Cardiac septum (tissue), 1 donor: ENCODE data around the gene TSHZ3. TPM values are rescaled to one million over a fixed set of nuclear protein-coding genes. Genes with fewer than 3 reads are reported as not detected.
A peak's percentile ranks its signal among the peaks of the same experiment; 100 is the strongest.

Source experiments
- DNase-seq: peaks from one replicate; pipeline ENCODE4 v3.0.0-alpha.2; 2020; ENCODE audit warnings: low spot score
- intact Hi-C: fragments of 100-400 bp; cut with DNase I; formaldehyde crosslinking; loops from one replicate; pipeline ENCODE4 v1.14.0; 2022
- total RNA-seq: library from RNA; stranded (reverse); fragmentation: NEBNext Ultra II Directional; extraction: Animal tissue kit (Norgen Biotek cat#: 25700); gene quantifications from one replicate; pipeline ENCODE4 v1.2.1, GENCODE V29; 2021
- donor health status: DM: no; HTN: no; CAD: no.

TSHZ3 gene
- total RNA-seq, 1 donor from 2014 or later, result 5.2 TPM

DNA sequence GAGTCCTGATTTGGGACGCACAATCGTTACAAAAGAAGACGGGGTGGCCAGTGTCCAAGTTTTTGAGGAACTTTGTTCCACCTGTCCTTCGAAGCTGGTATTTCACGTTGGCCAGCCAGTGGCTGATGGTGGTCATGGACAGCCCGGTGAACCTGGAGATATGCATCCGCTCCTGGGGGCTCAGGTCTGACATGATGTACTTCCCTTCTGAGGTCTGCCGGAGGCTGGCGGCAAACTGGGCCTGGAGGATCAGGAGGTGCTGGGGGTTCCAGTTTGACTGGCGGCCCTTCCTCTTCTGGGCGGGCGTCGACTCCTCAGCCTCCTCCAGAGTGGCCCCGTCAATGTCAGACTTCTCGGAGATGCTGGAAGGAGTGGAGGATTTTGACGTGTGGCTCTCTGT lies 72.4 kb downstream of the TSHZ3 start:
- intact Hi-C loops, result no loop called here
- no peak for DNase-seq

- intact Hi-C loops, result no loop called here
- no peak for DNase-seq
Measured at GRCh38 chr19:31275068-31275334, 74.2 kb downstream of the TSHZ3 start.

DNA sequence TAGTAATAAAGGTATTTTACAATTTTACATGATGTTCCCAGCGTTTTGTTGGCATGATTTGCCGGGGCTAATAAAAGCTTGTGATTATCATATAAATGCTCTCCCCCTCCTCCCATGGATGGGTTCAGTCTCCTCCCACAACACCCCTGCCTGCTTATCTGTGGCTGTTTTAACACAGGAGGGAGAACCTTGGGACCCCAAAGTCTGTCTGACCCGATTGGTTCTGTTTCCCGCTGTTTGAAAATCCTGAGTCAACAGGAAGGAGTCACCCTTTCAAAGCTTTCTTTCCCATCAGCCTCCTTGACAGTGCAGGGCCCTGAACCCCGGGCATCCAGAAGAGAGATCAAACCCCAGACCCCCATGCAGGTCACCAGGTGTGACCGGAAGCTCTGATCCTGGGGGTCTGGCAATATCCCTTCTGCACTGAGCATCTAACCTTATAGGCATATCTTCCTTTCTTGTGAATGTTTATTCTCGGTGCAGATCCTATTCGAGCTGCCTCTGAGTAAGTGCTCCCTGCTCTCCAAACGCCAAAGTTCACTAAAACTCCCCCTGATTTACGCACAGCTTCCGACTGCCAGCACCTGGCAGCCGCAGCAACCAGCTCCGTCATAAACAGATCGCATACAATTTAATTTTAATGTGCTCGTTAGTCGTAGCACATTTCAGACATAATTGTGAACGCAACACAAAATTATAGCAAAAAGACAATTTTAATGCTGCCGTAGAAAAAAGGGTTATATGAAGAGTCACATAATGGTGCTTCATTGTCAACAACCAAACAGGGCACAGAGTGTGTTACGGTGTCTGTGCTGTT lies 74.8 kb downstream of the TSHZ3 start:
- no peak for DNase-seq
- intact Hi-C loops, result no loop called here

GRCh38 chr19:31272583-31273106 lies 76.6 kb downstream of the TSHZ3 start:
- DNase-seq, result no peak
- intact Hi-C loops, result no loop called here

- DNase-seq, result no peak
- intact Hi-C loops, result no loop called here
Measured at GRCh38 chr19:31271306-31271911, 77.8 kb downstream of the TSHZ3 start.

DNA sequence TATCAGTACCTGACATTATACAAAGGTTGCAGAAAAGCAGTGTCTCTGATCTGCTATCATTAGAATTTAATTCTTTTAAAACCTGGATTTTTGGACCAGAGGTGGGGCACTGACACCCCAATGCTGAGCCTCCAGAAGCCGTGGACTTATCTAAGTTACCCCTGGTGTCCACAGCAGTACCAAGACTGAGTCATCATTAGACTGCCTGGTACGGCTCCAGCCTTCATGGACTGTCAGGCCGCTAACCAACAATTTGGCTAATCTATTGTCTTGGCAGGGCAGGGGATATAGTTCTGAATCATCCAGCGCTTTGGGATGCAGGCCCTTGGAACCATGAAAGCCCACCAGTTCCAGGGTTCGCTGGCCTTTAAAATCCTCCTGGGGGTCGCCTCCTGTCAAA lies 78.3 kb downstream of the TSHZ3 start:
- intact Hi-C loops, result no loop called here
- DNase-seq, result peak; percentile 35

DNA sequence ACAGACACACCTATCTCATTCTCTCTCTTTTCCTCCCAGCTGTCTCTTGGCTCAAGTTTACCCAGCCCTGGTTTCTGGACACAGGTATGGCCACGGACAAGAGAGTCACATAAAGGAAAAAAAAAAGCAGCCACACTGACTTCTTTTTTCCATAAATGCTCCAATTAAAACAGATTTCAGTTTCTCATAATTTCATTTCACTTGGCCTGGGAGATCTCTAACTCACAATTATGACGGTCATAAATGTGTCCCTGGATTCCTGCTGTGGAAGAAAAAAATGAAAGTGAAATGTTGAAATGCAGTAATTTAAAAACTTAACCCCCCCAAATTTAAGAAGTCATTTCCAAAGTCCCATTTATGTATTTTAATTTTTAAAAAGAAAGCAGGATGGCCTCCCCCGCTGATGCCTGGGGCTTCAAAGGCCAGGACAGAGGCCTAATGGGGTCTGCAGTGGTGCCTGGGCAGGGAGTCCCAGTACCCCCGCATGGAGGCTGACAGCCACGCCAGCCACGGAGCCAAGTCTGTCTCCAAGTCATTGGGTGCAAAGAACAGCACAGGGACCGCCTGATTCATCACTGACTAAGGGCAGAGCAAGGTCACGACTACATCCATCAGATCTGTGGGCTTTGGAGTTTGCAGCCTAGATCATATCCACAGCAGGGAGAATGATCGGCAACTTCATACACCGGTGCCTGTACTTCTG lies 79.7 kb downstream of the TSHZ3 start:
- peak; percentile 24 for DNase-seq
- intact Hi-C loops, result no loop called here

DNA sequence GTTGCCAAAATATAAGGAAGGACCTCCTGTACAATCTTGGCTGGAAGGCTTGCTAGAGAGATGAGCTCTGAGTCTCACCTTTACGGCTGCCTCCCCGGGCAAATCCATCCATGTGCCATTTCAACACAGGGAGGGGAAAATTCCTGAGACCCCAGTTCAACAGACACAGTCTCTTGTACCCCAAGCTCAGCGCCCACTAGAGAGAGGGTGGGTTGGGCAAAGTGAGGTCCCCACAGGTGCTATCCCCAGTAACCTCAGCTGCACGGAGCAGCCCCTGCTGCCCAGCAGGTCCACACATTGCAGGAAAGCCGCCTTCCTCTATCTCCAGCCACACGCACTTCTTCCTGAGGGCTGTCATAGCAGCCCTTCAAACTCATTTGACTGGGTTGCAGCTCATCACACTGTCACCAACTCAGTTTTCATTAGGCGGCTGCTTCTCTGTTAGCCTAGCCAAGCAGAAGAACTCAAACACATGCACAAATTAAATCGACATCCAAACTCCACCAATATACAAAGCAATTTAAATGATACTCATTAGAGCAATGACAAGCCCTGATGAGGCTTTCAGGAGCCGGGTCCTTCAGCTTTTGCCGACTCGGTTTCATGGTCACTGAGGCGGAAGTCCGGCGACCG lies 80.4 kb downstream of the TSHZ3 start:
- intact Hi-C loops, result no loop called here
- peak; percentile 43 for DNase-seq

DNA sequence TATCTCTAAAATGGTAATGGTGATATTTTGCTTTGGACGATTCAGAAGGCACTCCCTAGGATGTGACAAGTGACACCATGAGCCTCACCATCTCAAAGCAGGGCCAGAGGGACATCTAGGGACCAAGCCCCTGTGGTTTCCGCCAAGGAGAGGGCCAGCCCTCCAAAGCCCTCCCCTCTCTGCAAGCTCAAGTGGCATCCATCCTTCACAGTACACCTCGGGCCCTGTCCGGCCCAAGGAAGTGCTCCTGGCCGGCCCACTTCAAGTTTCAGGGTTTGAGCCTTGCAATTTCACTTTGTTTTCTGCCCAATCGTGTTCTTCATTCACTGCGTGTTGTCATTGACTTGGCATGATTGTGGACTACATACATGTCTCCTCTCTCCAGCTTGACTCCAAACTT lies 82.5 kb downstream of the TSHZ3 start:
- intact Hi-C loops, result no loop called here
- peak; percentile 65 for DNase-seq

DNA sequence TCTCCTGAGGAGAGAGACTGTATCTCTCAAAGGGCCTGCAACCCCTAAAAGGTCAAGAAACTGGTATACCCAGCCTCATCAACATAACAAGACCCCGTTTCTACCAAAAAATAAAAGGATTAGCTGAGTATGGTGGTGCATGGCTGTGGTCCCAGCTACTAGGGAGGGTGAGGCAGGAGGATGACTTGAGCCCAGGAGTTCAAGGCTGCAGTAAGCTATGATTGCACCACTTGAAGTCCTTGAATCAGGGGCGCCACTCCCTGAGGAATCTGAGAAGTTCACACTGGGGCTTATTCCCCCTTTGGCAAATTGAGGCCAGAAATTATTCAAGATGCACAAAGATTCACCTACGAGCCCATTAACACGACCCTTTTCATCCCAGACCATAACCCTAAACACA lies 83.0 kb downstream of the TSHZ3 start:
- intact Hi-C loops, result no loop called here
- peak; percentile 36 for DNase-seq

DNA sequence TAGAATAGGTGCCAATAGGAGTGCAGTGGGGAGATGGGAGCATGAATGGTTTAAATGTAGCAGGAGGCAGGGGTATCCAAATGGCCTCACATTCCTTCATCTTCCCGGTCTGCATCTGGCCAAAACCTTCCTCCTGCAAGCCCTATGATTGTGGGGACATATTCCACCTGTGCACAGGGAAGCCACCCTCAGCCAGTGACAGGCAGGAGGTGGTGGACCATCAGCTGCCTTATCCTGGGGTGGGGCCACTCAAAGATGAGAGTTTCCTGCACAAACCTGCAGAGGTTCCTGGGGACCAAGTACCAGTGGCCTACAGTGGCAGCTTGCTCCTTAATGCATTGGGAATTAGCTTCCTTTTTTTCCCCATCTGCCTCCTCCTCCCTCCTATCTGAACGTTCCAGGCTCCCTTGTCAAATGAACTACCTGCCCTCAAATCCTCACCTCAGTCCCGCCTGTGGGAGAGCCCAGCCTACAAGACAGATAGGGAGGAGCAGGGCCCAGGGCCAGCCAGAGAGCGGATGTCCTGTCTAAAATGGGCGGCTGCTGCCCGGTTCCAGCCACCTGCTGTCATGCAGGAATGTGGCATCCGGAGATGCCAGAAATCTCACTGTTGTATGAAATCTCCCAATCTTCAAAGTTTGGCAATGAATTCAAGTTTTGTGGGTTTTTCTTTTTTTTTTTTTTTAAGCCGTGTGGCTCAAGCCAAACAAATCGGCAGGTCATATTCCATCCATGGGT lies 85.0 kb downstream of the TSHZ3 start:
- intact Hi-C loops, result no loop called here

GRCh38 chr19:31263328-31263727 lies 85.9 kb downstream of the TSHZ3 start:
- peak; percentile 39 for DNase-seq

More for the DNA sequence above, 85.0 kb downstream of the TSHZ3 start:
- DNase-seq, result peak; percentile 51

DNA sequence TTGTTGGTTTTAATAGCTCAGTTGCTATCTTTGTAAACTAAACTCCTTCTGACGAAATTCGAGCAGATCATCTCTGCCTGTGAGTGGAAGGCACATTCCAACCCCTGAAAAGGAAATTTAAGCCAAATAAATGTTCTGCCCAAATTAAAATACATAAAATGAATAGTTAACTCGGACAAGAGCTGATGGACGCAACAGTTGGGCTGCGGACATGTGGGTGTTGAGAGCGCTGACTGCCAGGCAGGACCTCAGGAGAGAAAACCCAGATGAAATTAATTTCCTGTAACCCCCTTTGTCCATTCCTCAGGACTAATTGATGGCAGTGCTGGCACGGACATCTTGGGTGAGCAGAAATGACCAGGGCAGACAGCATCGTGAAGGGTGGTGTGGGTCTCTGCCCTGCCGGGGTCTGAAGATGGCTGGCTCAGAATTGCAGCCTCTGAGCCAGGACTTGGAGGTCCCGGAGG lies 86.5 kb downstream of the TSHZ3 start:
- intact Hi-C loops, result no loop called here
- DNase-seq, result peak; percentile 64

More at GRCh38 chr19:31263328-31263727, 85.9 kb downstream of the TSHZ3 start:
- intact Hi-C loops, result no loop called here

DNA sequence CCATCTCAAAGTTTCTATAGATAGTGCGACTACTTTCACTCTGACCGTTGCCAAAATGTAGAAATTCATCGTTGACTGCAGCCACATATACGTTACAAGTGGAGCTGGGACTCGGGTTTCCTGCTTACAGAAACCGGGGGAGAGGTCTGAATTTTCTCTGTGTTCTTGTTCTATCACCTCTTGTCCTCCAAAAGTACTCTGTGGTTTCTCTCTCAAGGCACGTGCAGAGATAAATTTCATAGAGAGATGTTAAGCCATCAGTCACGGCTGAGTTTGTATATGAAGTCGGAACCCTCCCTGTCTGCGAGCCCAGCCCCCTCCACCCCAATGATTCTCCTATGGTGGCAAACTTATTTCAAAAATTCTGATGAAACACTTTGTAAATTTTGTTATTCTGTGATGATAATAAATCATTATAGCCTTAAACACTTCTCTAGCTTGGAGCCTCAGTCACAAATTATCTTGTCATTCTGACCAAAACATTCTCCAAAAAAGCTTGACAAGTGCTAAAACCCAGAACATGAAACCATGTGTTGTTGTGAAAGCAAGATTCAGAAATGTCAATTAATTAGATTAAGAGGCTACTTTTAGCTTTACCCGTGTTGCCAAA lies 87.5 kb downstream of the TSHZ3 start:
- intact Hi-C loops, result no loop called here
- DNase-seq, result peak; percentile 26

- intact Hi-C loops, result no loop called here
- DNase-seq, result peak; percentile 26
Measured at GRCh38 chr19:31261019-31261602, 88.1 kb downstream of the TSHZ3 start.

DNA sequence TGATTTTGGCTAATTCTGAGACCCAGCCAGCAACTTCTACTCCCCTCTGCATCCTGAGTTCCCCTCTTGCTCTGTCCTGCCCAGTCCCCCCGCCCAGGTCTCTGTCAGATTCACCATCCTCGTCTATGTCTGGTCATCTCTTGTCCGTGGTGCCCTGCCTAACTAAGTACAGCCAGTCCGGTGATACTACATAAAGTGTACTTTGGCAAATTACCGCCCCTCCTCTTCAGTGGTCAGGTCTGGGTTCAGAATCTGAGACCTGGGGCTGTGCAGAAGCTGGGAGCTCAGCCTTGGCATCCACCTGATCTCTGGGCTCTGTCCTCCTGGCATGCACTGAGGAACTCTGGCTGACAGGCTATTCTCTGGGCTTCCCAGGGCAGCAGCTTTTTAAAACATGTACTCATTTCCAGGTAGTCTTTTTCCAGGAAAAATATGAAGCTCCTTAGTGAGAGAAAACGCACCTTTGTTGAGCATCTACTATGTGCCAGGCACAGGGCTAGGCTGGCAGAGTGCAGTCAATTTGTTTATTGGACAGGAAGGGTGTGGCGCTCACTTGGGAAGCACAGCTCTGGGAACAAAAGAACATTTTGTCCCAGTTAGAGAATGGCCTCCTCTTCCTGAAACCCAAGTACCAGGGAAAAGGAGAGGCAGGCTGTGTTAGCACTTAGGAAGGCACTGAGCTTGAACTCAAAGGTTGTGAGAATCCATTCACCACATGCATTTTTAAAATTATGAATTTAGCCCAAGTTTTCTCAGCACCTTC lies 88.9 kb downstream of the TSHZ3 start:
- DNase-seq, result no peak
- intact Hi-C loops, result no loop called here

- no peak for DNase-seq
- intact Hi-C loops, result no loop called here
Measured at GRCh38 chr19:31258211-31259052, 90.8 kb downstream of the TSHZ3 start.
